BE2C (cell line): ENCODE results near the gene SLC10A3.

ENCODE experiments used
- DNase-seq: peaks from one replicate; pipeline ENCODE4 v3.0.0-alpha.2; 2020
- H3K27me3 ChIP-seq: fragments of 250-450 bp; sonication (Bioruptor Pico); 2 replicates; pipeline ENCODE4 v1.5.1; 2020; ENCODE audit warnings: mild to moderate bottlenecking
- H3K36me3 ChIP-seq: fragments of 250-450 bp; sonication (Bioruptor Pico); 2 replicates; pipeline ENCODE4 v1.5.1; 2020; ENCODE audit warnings: mild to moderate bottlenecking
- H3K4me1 ChIP-seq: fragments of 250-450 bp; sonication (Bioruptor Pico); 2 replicates; pipeline ENCODE4 v1.5.1; 2020
- H3K4me3 ChIP-seq: 2 replicates; pipeline ENCODE4 v1.5.1; 2011; ENCODE audit warnings: low read depth, low read length
- H3K9me3 ChIP-seq: fragments of 250-450 bp; sonication (Bioruptor Pico); 2 replicates; pipeline ENCODE4 v1.5.1; 2020
- TF ChIP-seq, protein P1 (sequence below): IDR thresholded peaks from 2 replicates; pipeline ENCODE4 v1.5.1; 2012; ENCODE audit warnings: mild to moderate bottlenecking, low read depth, low read length

Gene SLC10A3

DNA sequence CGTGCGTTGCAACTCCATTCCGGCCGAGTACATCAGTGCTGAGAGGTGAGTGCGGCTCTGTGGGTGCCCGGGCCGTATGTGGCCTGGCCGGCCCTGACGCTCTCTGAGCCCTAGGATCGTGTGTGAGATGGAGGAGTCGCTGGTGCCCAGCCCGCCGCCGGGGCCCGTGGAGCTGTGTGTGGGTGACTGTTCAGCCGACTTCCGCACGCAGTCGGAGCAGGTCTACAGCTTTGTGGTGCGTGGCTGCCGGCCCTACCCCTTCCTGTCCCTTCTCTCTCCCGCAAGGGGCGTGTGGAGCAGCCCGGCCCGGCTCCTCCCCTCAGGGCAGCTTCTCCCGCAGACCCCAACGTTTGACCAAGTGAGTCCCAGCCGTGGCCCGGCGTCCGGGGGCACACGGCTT, 24.4 kb downstream of the SLC10A3 start:
- no peak for DNase-seq
- H3K9me3 ChIP-seq: no peaks in the 10 kb centered on the region
- H3K4me3 ChIP-seq: no peak overlapping the region
- no peaks in the 10 kb centered on the region; the same call in 1 of the 2 replicates for H3K36me3 ChIP-seq
- TF ChIP-seq, protein P1, sequence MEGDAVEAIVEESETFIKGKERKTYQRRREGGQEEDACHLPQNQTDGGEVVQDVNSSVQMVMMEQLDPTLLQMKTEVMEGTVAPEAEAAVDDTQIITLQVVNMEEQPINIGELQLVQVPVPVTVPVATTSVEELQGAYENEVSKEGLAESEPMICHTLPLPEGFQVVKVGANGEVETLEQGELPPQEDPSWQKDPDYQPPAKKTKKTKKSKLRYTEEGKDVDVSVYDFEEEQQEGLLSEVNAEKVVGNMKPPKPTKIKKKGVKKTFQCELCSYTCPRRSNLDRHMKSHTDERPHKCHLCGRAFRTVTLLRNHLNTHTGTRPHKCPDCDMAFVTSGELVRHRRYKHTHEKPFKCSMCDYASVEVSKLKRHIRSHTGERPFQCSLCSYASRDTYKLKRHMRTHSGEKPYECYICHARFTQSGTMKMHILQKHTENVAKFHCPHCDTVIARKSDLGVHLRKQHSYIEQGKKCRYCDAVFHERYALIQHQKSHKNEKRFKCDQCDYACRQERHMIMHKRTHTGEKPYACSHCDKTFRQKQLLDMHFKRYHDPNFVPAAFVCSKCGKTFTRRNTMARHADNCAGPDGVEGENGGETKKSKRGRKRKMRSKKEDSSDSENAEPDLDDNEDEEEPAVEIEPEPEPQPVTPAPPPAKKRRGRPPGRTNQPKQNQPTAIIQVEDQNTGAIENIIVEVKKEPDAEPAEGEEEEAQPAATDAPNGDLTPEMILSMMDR: no peak
- no peaks in the 10 kb centered on the region for H3K27me3 ChIP-seq
- no peaks in the 10 kb centered on the region for H3K4me1 ChIP-seq

DNA sequence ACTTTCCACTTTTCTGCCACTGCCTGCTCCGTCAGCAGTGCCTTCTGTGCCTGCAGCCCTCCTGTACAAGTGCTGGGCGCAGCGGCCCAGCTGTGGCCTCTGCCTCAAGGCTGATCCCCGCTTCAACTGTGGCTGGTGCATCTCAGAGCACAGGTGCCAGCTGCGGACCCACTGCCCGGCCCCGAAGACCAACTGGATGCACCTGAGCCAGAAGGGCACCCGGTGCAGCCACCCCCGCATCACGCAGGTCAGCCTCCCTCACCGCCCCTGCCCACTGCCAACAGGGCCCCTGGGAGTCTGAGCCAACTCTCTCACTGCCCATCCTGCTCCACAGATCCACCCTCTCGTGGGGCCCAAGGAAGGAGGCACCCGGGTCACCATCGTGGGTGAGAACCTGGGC, 24.8 kb downstream of the SLC10A3 start:
- TF ChIP-seq, protein P1: no peak
- H3K4me1 ChIP-seq: no peaks in the 10 kb centered on the region
- no peaks in the 10 kb centered on the region for H3K9me3 ChIP-seq
- H3K27me3 ChIP-seq: no peaks in the 10 kb centered on the region
- no peak for DNase-seq
- no peak overlapping the region for H3K4me3 ChIP-seq
- H3K36me3 ChIP-seq: peaks cover 4% of the 10 kb centered on the region; the same call in 1 of the 2 replicates

DNA sequence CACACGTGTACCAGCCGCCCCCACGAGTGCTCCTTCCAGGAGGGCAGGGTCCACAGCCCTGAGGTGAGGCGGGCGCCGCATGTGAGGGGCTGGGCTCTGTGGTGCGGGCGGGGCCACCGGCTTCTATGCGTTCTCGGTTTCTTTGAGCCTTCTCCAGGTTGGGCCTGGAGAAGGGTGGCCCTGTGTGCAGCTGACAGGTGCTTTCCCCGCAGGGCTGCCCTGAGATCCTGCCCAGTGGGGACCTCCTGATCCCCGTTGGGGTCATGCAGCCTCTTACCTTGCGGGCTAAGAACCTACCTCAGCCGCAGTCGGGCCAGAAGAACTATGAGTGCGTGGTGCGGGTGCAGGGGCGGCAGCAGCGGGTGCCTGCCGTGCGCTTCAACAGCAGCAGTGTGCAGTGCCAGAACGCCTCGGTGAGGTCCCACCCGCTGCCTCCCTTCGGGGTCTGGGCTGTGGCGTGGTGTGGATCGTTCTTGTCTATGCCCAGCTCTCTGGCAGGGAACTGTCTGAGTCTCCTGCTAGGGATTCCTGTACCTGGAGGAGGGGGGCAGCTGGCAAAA, 25.5 kb downstream of the SLC10A3 start:
- Histone ChIP-seq H3K27me3 (no peaks in the 10 kb centered on the region), H3K4me1 (peaks cover 1% of the 10 kb centered on the region; the same call in 1 of the 2 replicates), H3K4me3 (no peak overlapping the region), H3K36me3 (peaks cover 5% of the 10 kb centered on the region; the same call in 1 of the 2 replicates), H3K9me3 (no peaks in the 10 kb centered on the region)
- TF ChIP-seq, protein P1: no peak
- no peak for DNase-seq

DNA sequence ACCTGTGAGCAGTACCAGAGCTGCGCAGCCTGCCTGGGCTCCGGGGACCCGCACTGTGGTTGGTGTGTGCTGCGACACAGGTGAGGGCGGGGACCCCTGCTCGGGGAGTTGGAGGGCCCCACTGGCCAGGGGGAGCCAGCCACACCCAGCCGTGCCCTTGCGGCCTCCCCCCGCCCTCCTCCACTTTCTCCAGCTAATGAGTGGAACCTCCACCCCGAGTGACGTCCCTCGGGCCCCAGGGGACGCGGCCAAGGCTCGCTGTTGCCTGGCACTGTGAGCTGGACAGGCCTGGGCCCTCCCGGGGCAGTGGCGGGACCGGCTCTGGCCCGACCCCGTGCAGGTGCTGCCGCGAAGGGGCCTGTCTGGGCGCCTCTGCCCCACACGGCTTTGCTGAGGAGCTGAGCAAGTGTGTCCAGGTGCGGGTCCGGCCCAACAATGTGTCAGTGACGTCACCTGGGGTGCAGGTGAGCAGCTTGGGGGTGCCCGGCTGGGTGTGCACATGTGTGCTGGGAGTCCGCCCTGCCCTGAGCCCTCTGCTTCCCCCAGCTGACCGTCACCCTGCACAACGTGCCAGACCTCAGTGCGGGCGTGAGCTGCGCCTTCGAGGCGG, 26.7 kb downstream of the SLC10A3 start:
- Histone ChIP-seq H3K9me3 (no peaks in the 10 kb centered on the region), H3K4me3 (no peak overlapping the region), H3K4me1 (peaks cover 9% of the 10 kb centered on the region), H3K27me3 (no peaks in the 10 kb centered on the region), H3K36me3 (peaks cover 5% of the 10 kb centered on the region; the same call in 1 of the 2 replicates)
- TF ChIP-seq, protein P1: no peak
- no peak for DNase-seq

DNA sequence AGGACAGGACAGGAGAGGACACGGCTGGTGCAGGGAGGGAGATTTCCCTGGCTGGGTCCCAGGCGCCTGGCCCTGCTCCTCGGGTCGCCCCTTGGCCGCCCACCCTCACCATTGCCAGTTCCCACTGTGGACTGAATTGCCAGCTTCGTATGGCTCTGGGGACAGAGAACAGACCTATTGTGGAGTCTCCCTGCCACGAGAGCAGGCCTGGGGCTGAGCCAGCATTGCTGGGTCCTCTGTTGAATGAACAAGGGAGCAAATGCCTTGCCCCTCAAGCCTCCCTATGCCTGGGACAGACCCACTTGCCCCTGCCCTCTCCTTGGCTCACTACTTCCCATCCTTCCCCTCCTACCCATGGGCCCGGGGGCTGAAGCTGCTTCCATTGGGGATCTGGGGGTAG, 28.0 kb downstream of the SLC10A3 start:
- H3K9me3 ChIP-seq: no peaks in the 10 kb centered on the region
- H3K4me3 ChIP-seq: no peak overlapping the region
- TF ChIP-seq, protein P1: no peak
- H3K4me1 ChIP-seq: peaks cover 9% of the 10 kb centered on the region
- H3K27me3 ChIP-seq: no peaks in the 10 kb centered on the region
- no peak for DNase-seq
- peaks cover 5% of the 10 kb centered on the region; the same call in 1 of the 2 replicates for H3K36me3 ChIP-seq

DNA sequence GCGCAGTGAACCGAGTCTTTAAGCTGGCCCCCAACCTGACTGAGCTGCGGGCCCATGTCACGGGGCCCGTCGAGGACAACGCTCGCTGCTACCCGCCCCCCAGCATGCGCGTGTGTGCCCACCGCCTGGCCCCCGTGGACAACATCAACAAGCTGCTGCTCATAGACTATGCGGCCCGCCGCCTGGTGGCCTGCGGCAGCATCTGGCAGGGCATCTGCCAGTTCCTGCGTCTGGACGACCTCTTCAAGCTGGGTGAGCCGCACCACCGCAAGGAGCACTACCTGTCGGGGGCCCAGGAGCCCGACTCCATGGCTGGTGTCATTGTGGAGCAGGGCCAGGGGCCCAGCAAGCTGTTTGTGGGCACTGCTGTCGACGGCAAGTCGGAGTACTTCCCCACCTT, 30.1 kb downstream of the SLC10A3 start:
- H3K4me3 ChIP-seq: no peak overlapping the region
- H3K36me3 ChIP-seq: peaks cover 5% of the 10 kb centered on the region; the same call in 1 of the 2 replicates
- no peaks in the 10 kb centered on the region for H3K9me3 ChIP-seq

More for the DNA sequence above, 30.1 kb downstream of the SLC10A3 start:
- H3K27me3 ChIP-seq: no peaks in the 10 kb centered on the region
- peaks cover 9% of the 10 kb centered on the region for H3K4me1 ChIP-seq
- TF ChIP-seq, protein P1: peak; percentile 49
- DNase-seq: peak; percentile 65
